Neural crest cell (in vitro differentiated cells): ENCODE measurements around the gene GABPA. TPM values are rescaled to one million over a fixed set of nuclear protein-coding genes. Genes with fewer than 3 reads are reported as not detected.
"Not testable (repeated sequence)": the region's sequence is repeated elsewhere in the genome, so short reads cannot be mapped to it uniquely, and the experiment has no call there.

Experiments used
- DNase-seq: peaks from one replicate; pipeline ENCODE4 v3.0.0; 2021; ENCODE audit warnings: low read depth, mixed read lengths, low spot score
- H3K27ac Mint-ChIP-seq: one replicate; pipeline ENCODE4 v1.8.0; 2021; ENCODE audit warnings: mild to moderate bottlenecking, mixed read lengths; ENCODE audit not compliant: unreplicated experiment
- H3K27me3 Mint-ChIP-seq: 2 replicates; pipeline ENCODE4 v1.8.0; 2021; ENCODE audit warnings: low read depth, mild to moderate bottlenecking, mixed read lengths
- H3K36me3 Mint-ChIP-seq: 2 replicates; pipeline ENCODE4 v1.8.0; 2021; ENCODE audit warnings: low read depth, mild to moderate bottlenecking, mixed read lengths
- H3K4me1 Mint-ChIP-seq: 2 replicates; pipeline ENCODE4 v1.8.0; 2021; ENCODE audit warnings: mixed read lengths
- H3K4me3 Mint-ChIP-seq: one replicate; pipeline ENCODE4 v1.8.0; 2021; ENCODE audit warnings: mild to moderate bottlenecking, mixed read lengths
- H3K9me3 Mint-ChIP-seq: 2 replicates; pipeline ENCODE4 v1.8.0; 2021; ENCODE audit warnings: mixed read lengths
- long read RNA-seq: library from polyadenylated mRNA; unstranded; transcript quantifications from one replicate; pipeline ENCODE4 v2.0.0, GENCODE V29; 2020
- total RNA-seq: library from RNA; stranded (reverse); gene quantifications from 2 replicates; pipeline ENCODE4 v1.2.1, GENCODE V29; 2021
- TF ChIP-seq, protein P1 (sequence below): fragments of 200-600 bp; sonication (generic); conservative IDR thresholded peaks from 2 replicates; pipeline ENCODE4 v1.5.0; 2021; ENCODE audit warnings: antibody characterized with exemption, mild to moderate bottlenecking

GABPA gene
- total RNA-seq: 22.8 and 23.3 TPM in 2 replicates
- long read RNA-seq, full-length matches to known transcripts: 104 of 140 reads
- long read RNA-seq, partial matches to known transcripts: 3 of 140 reads
- long read RNA-seq, other reads (novel, unspliced or antisense): 33 of 140 reads

DNA sequence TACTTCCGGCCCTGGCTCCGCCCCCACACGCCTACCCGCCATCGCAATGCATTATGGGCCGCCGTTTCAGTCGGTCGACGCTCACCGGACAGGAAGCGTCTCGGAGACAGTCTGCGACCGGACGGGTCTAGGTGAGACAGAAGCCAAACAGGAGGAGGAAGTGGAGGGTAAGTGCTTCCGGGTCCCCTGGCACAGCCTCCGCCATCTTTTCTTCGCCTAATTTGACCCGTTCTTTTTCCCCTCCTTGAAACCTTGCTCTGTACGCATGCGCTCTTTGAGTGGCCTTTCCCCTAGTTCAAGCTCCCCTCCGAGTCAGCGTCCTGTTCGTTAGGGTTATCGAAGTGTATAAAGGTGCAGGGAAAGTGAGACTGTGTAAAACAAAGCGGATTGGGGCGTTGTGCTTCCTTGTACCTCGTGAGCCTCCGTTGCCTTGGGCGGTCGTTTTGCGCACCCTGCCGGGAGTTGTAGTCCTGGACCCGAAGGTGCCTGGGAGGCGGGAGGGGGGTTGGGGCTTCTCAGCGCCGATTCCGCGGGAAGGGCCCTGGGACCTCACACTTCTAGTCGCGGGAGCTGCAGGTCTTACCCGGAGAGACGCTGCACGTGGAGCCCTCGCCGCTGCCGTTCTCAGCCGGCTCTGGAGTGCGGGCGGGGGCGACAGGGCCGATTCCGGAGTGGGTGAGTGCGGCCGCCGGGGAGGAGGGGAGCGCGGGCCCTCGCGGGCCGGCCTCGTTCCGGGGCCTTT is at the start of gene GABPA, which contains the start of gene ATP5PF:
Gene GABPA, plus strand, starts transcription at position 69 of the 742 bp plus-strand sequence. CDS start 6,627 bp downstream, outside the sequence.
Gene ATP5PF, minus strand, starts transcription at position 1 of the 742 bp plus-strand sequence. CDS start 5,110 bp downstream, outside the sequence.
- peak within 1 kb of the TSS; percentile 100 for H3K4me3 Mint-ChIP-seq
- TF ChIP-seq, protein P1, sequence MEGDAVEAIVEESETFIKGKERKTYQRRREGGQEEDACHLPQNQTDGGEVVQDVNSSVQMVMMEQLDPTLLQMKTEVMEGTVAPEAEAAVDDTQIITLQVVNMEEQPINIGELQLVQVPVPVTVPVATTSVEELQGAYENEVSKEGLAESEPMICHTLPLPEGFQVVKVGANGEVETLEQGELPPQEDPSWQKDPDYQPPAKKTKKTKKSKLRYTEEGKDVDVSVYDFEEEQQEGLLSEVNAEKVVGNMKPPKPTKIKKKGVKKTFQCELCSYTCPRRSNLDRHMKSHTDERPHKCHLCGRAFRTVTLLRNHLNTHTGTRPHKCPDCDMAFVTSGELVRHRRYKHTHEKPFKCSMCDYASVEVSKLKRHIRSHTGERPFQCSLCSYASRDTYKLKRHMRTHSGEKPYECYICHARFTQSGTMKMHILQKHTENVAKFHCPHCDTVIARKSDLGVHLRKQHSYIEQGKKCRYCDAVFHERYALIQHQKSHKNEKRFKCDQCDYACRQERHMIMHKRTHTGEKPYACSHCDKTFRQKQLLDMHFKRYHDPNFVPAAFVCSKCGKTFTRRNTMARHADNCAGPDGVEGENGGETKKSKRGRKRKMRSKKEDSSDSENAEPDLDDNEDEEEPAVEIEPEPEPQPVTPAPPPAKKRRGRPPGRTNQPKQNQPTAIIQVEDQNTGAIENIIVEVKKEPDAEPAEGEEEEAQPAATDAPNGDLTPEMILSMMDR: no peak
- H3K4me1 Mint-ChIP-seq: peaks cover 37% of the 10 kb centered on the region
- H3K27ac Mint-ChIP-seq: peak within 1 kb of the TSS; percentile 100
- H3K27me3 Mint-ChIP-seq: no peaks in the 10 kb centered on the region
- peaks cover 3% of the 10 kb centered on the region for H3K36me3 Mint-ChIP-seq
- DNase-seq: peak; percentile 91
- H3K9me3 Mint-ChIP-seq: no peaks in the 10 kb centered on the region

DNA sequence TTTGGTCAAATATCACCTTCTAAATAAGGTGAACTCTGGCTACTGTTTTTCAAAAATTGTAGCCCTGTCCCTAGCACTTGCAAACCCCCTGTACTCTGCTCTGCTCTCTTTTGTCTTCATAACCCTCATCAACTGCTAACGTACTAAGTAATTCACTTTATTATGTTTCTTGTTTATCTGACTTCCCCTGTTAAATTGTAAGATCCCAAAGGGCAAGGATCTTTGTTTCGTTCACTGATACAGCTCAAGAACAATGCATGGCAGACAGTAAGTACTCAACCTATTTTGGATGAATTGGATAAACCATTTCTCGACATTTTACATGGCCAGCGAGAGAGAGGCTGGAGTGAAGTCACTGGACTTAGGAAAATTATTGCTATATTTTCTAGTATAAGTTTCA is 47.0 kb upstream of the GABPA start:
- no peak for DNase-seq
- H3K36me3 Mint-ChIP-seq: peaks cover 7% of the 10 kb centered on the region
- TF ChIP-seq, protein P1: no peak
- no peaks in the 10 kb centered on the region for H3K9me3 Mint-ChIP-seq
- no peak overlapping the region for H3K4me3 Mint-ChIP-seq
- no peaks in the 10 kb centered on the region for H3K4me1 Mint-ChIP-seq
- H3K27ac Mint-ChIP-seq: no peak overlapping the region
- H3K27me3 Mint-ChIP-seq: no peaks in the 10 kb centered on the region

DNA sequence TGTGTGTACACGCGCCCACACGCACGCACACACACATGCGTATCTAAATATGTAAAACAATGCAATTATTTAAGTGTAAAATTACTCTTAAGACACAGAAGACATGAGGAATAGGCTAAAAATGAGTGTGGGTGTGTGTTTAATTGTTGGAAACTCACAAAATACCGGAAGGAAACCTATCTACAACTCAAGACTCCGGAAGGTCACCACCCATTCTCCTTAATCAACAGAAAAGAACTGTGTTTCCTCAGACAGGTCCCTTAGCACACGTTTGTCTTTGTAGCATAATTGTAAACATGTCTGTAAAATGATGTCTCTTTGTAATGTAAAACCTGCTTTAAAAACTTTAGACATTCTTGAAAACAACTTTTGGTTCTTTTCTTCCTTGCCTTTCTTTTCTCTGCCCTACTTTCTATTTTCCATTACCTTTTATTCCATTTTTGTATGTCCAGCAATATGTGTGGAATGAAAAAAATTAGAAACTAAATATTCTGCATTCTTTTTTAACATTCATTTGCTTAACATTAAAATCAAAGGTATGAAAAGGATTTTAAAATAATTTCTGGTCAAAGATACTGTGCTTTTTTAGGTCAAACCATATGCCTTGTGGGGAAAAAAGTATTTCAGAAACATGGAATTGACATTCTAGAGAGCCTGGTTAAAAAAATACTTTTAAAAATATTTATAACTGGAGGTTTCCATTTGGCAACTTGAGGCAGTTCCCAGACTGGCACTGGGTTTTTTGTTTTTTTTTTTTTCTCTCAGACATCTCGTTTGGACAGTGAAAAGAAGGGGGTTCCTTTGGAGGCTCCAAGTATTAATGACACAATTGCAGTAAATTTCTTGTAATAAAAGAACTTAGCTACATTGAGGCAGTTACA is 46.3 kb upstream of the GABPA start:
- TF ChIP-seq, protein P1: no peak
- Mint-ChIP-seq H3K4me3 (no peak overlapping the region), H3K4me1 (no peaks in the 10 kb centered on the region), H3K9me3 (no peaks in the 10 kb centered on the region), H3K27ac (no peak overlapping the region), H3K36me3 (peaks cover 8% of the 10 kb centered on the region), H3K27me3 (no peaks in the 10 kb centered on the region)
- no peak for DNase-seq

DNA sequence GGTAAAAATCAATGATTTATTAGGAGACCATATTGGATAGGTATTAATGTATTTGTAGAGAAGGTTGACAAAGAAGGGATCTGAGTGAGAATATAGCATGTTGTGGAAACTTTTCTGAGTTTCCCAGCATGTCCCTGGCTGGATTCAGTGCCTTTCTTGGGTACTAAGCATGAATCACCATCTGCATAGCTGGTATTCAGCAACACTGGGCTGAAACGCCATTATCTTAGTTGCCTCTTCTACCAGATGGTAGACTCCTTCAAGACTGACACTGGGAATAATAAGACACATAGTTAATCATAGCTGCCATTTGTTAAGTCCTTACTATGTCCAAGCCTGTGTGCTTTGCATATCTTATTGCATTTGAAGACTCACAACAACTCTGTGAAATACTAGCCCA is 45.5 kb upstream of the GABPA start:
- H3K4me3 Mint-ChIP-seq: no peak overlapping the region
- H3K4me1 Mint-ChIP-seq: no peaks in the 10 kb centered on the region
- no peak for DNase-seq
- TF ChIP-seq, protein P1: no peak
- H3K36me3 Mint-ChIP-seq: peaks cover 15% of the 10 kb centered on the region
- H3K27me3 Mint-ChIP-seq: no peaks in the 10 kb centered on the region
- no peak overlapping the region for H3K27ac Mint-ChIP-seq
- H3K9me3 Mint-ChIP-seq: no peaks in the 10 kb centered on the region

DNA sequence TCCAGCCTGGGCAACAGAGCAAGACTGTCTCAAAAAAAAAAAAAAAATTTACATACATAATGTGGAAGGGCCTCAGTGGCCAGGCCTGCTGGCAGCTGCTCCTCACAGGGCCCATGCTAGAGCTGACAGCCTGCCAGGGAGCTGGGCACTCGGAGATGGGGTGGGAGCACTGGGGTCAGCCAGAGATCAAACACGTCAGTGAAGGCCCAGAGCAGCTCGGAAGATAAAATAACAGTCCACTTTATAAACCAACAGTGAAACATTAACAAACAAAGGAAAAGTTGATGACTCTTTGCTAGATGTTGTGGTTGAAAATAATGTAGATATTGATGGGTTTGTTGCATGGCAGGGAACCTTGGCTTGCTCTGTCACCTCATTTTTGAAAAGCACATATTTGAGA is 42.8 kb upstream of the GABPA start:
- no peak overlapping the region for H3K4me3 Mint-ChIP-seq
- TF ChIP-seq, protein P1: no peak
- H3K27me3 Mint-ChIP-seq: no peaks in the 10 kb centered on the region
- no peaks in the 10 kb centered on the region for H3K4me1 Mint-ChIP-seq
- peaks cover 21% of the 10 kb centered on the region for H3K36me3 Mint-ChIP-seq
- DNase-seq: no peak
- no peaks in the 10 kb centered on the region for H3K9me3 Mint-ChIP-seq
- H3K27ac Mint-ChIP-seq: no peak overlapping the region

DNA sequence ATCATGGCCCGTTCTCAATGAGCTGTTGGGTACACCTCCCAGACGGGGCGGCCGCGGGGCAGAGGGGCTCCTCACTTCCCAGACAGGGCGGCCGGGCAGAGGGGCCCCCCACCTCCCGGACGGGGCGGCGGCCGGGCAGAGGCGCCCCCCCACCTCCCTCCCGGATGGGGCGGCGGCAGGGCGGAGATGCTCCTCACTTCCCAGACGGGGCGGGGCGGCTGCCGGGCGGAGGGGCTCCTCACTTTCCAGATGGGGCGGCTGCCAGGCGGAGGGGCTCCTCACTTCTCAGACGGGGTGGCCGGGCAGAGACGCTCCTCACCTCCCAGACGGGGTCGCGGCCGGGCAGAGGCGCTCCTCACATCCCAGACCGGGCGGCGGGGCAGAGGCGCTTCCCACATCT is 39.3 kb upstream of the GABPA start:
- DNase-seq, H3K27me3 Mint-ChIP-seq, H3K4me3 Mint-ChIP-seq, H3K27ac Mint-ChIP-seq, H3K4me1 Mint-ChIP-seq, H3K9me3 Mint-ChIP-seq: not testable (repeated sequence)
- peaks cover 25% of the 10 kb centered on the region for H3K36me3 Mint-ChIP-seq
